Epithelial cell of prostate (primary cell): Measurements from ENCODE around the gene LTC4S.

Experiments used
- DNase-seq: peaks from one replicate; pipeline ENCODE4 v3.0.0-alpha.2; 2011; ENCODE audit warnings: low read depth, low spot score
- H3K27ac ChIP-seq: fragments of 450-650 bp; 2 replicates; pipeline ENCODE4 v1.5.1; 2017; ENCODE audit warnings: mild to moderate bottlenecking

The LTC4S gene

GRCh38 chr5:179794171-179794570 is 385 bp downstream of the LTC4S start:
- no peak for DNase-seq
- H3K27ac ChIP-seq, result no peak overlapping the region

- H3K27ac ChIP-seq, result no peak overlapping the region
- no peak for DNase-seq
Observed at GRCh38 chr5:179794575-179794974, 789 bp downstream of the LTC4S start.

- DNase-seq, result no peak
- H3K27ac ChIP-seq, result peak overlapping the region; percentile 69
Observed at GRCh38 chr5:179795049-179795862, 1.5 kb downstream of the LTC4S start.

- DNase-seq, result no peak
Observed at GRCh38 chr5:179795863-179796833, 2.4 kb downstream of the LTC4S start.

GRCh38 chr5:179796877-179797608 is 3.3 kb downstream of the LTC4S start:
- DNase-seq, result no peak
- peak overlapping the region; percentile 69 for H3K27ac ChIP-seq

More at GRCh38 chr5:179795863-179796833, 2.4 kb downstream of the LTC4S start:
- H3K27ac ChIP-seq, result peak overlapping the region; percentile 69

- DNase-seq, result no peak
- H3K27ac ChIP-seq, result no peak overlapping the region
Observed at GRCh38 chr5:179797741-179798140, 4.0 kb downstream of the LTC4S start.

GRCh38 chr5:179798144-179798770 is 4.5 kb downstream of the LTC4S start:
- no peak overlapping the region for H3K27ac ChIP-seq
- DNase-seq, result no peak

- H3K27ac ChIP-seq, result no peak overlapping the region
- no peak for DNase-seq
Observed at GRCh38 chr5:179798771-179799643, 5.2 kb downstream of the LTC4S start.

- H3K27ac ChIP-seq, result no peak overlapping the region
Observed at GRCh38 chr5:179799644-179799973, 5.8 kb downstream of the LTC4S start.

GRCh38 chr5:179800071-179800695 is 6.4 kb downstream of the LTC4S start:
- H3K27ac ChIP-seq, result no peak overlapping the region
- DNase-seq, result no peak

More at GRCh38 chr5:179799644-179799973, 5.8 kb downstream of the LTC4S start:
- DNase-seq, result no peak

GRCh38 chr5:179800696-179801201 is 7.0 kb downstream of the LTC4S start:
- no peak for DNase-seq
- no peak overlapping the region for H3K27ac ChIP-seq

- H3K27ac ChIP-seq, result no peak overlapping the region
- no peak for DNase-seq
Observed at GRCh38 chr5:179801304-179802206, 7.8 kb downstream of the LTC4S start.

GRCh38 chr5:179802207-179802883 is 8.6 kb downstream of the LTC4S start:
- DNase-seq, result no peak
- peak overlapping the region; percentile 26 for H3K27ac ChIP-seq

- H3K27ac ChIP-seq, result peak overlapping the region; percentile 26
Observed at GRCh38 chr5:179802950-179803562, 9.3 kb downstream of the LTC4S start.

GRCh38 chr5:179803651-179804554 is 10.1 kb downstream of the LTC4S start:
- no peak overlapping the region for H3K27ac ChIP-seq
- no peak for DNase-seq

More at GRCh38 chr5:179802950-179803562, 9.3 kb downstream of the LTC4S start:
- no peak for DNase-seq
